WERI-Rb-1 (cell line): ENCODE measurements around the gene SLCO2A1.

Experiments used
- DNase-seq: peaks from one replicate; pipeline ENCODE4 v3.0.0-alpha.2; 2020
- H3K27ac ChIP-seq: fragments of 250-450 bp; sonication (Bioruptor Pico); 2 replicates; pipeline ENCODE4 v1.5.1; 2020; ENCODE audit warnings: mild to moderate bottlenecking, moderate library complexity
- H3K27me3 ChIP-seq: fragments of 250-450 bp; sonication (Bioruptor Pico); 2 replicates; pipeline ENCODE4 v1.5.1; 2021; ENCODE audit warnings: mild to moderate bottlenecking, low read depth, moderate library complexity; ENCODE audit not compliant: insufficient read depth, severe bottlenecking
- H3K36me3 ChIP-seq: fragments of 250-450 bp; sonication (Bioruptor Pico); 2 replicates; pipeline ENCODE4 v1.5.1; 2020; ENCODE audit warnings: mild to moderate bottlenecking, moderate library complexity
- H3K4me3 ChIP-seq: 2 replicates; pipeline ENCODE4 v1.5.1; 2011; ENCODE audit warnings: low read depth, mild to moderate bottlenecking, control low read depth, low read length
- H3K9me3 ChIP-seq: fragments of 250-450 bp; sonication (Bioruptor Pico); 2 replicates; pipeline ENCODE4 v1.5.1; 2021; ENCODE audit warnings: mild to moderate bottlenecking, moderate library complexity; ENCODE audit not compliant: severe bottlenecking
- TF ChIP-seq, protein P1 (sequence below): IDR thresholded peaks from 2 replicates; pipeline ENCODE4 v1.5.1; 2011; ENCODE audit warnings: low read depth, mild to moderate bottlenecking, control low read depth, inconsistent platforms, low read length

Gene SLCO2A1

DNA sequence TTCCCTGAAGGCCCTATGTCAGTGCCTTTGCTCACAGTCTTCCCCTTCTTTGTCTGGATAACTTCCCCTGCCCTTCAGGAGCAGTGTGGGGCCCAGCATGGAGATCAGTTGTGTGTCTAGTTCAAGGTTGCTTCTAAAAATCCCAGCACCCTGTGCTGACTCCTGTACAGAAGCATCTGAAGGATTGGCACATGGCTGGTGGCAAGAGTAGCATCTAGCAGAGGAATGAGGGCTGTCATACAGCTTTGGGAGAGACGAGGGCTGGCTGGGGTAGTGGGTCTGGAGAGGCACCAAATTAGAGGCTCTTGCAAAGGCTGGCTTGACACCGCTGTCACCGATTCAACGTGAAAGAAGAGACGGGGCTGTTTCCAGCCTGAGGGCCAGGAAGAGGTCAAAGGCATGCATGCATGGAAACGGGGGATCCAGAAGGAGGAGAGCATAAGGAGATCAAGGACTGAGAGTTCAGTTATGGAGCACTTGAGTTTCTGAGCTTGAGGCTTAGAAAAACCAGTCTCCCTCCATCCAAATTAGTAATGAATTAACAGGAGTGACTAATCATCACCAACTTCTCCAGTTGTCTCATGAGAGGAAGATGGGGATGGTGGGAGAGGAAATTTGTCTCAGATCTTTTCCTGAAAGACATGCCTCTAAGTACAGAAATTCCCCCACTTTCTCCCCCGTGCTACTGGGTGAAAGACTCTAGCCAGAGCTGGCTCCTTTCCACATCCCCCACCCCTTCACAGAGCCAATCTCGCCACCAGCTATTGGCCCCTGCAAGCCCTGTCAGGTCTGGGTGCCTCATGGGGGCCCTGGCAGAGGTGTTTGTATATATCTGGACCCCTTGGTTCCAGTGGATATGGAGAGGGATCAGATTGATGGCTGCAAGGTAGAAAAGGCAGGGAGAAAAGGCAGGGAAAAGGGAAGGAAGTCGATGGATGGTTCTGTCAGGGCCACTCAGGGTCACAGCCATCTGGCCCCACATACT, 45.9 kb downstream of the SLCO2A1 start:
- no peak for DNase-seq
- no peak overlapping the region for H3K27ac ChIP-seq
- H3K36me3 ChIP-seq, result no peaks in the 10 kb centered on the region
- TF ChIP-seq, protein P1, sequence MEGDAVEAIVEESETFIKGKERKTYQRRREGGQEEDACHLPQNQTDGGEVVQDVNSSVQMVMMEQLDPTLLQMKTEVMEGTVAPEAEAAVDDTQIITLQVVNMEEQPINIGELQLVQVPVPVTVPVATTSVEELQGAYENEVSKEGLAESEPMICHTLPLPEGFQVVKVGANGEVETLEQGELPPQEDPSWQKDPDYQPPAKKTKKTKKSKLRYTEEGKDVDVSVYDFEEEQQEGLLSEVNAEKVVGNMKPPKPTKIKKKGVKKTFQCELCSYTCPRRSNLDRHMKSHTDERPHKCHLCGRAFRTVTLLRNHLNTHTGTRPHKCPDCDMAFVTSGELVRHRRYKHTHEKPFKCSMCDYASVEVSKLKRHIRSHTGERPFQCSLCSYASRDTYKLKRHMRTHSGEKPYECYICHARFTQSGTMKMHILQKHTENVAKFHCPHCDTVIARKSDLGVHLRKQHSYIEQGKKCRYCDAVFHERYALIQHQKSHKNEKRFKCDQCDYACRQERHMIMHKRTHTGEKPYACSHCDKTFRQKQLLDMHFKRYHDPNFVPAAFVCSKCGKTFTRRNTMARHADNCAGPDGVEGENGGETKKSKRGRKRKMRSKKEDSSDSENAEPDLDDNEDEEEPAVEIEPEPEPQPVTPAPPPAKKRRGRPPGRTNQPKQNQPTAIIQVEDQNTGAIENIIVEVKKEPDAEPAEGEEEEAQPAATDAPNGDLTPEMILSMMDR, result no peak
- H3K9me3 ChIP-seq, result no peaks in the 10 kb centered on the region
- no peaks in the 10 kb centered on the region for H3K27me3 ChIP-seq
- H3K4me3 ChIP-seq, result no peak overlapping the region

- Histone ChIP-seq H3K4me3 (no peak overlapping the region), H3K9me3 (no peaks in the 10 kb centered on the region), H3K27ac (no peak overlapping the region), H3K36me3 (no peaks in the 10 kb centered on the region), H3K27me3 (no peaks in the 10 kb centered on the region)
- TF ChIP-seq, protein P1, result no peak
- no peak for DNase-seq
Observed at GRCh38 chr3:133983126-133983525, 46.6 kb downstream of the SLCO2A1 start.

GRCh38 chr3:133980550-133980949, 49.2 kb downstream of the SLCO2A1 start:
- Histone ChIP-seq H3K27ac (no peak overlapping the region), H3K9me3 (no peaks in the 10 kb centered on the region)

GRCh38 chr3:133980035-133980434, 49.7 kb downstream of the SLCO2A1 start:
- DNase-seq, result no peak
- no peak overlapping the region for H3K27ac ChIP-seq
- H3K36me3 ChIP-seq, result no peaks in the 10 kb centered on the region
- H3K27me3 ChIP-seq, result no peaks in the 10 kb centered on the region
- TF ChIP-seq, protein P1, result no peak
- H3K4me3 ChIP-seq, result no peak overlapping the region
- no peaks in the 10 kb centered on the region for H3K9me3 ChIP-seq

More at GRCh38 chr3:133980550-133980949, 49.2 kb downstream of the SLCO2A1 start:
- Histone ChIP-seq H3K4me3 (no peak overlapping the region), H3K27me3 (no peaks in the 10 kb centered on the region), H3K36me3 (no peaks in the 10 kb centered on the region)
- TF ChIP-seq, protein P1, result no peak
- DNase-seq, result no peak

DNA sequence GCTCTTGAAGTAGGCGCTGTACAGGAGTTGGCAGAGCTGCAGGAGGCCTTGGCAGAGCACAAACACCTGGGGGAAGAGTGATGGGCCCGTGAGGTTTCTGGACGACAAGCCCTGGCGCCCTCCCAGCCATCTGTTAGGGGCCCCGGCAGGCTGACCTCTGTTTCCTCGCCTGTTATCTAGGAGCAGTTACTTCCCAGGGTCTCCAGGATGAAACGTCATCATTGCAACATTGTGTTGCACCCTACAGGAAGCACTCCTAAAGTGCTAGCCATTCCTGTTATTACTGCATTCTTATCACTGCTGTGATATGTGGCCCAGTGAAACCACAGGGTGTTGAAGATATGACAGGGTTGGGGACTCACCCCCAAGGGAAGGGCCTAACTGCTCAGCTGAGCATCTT, 50.2 kb downstream of the SLCO2A1 start:
- H3K36me3 ChIP-seq, result no peaks in the 10 kb centered on the region
- DNase-seq, result no peak
- no peak overlapping the region for H3K27ac ChIP-seq
- TF ChIP-seq, protein P1, result no peak
- no peak overlapping the region for H3K4me3 ChIP-seq
- H3K9me3 ChIP-seq, result no peaks in the 10 kb centered on the region
- H3K27me3 ChIP-seq, result no peaks in the 10 kb centered on the region
